ENCODE data around the gene FKRP.
"Not testable (repeated sequence)": the region's sequence is repeated elsewhere in the genome, so short reads cannot be mapped to it uniquely, and the experiment has no call there.

Gene FKRP

GRCh38 chr19:46745521-46746280 is at the start of gene FKRP:
Gene FKRP (plus strand): TSS chr19:46746057. CDS start chr19:46755451, 9,394 bp downstream.
- DNase-seq, result no peak

- DNase-seq, result no peak
Measured at GRCh38 chr19:46696866-46697203, 49.0 kb upstream of the FKRP start.

GRCh38 chr19:46697204-46697960 is 48.5 kb upstream of the FKRP start:
- DNase-seq, result no peak

- no peak for DNase-seq
Measured at GRCh38 chr19:46698395-46699321, 47.2 kb upstream of the FKRP start.

GRCh38 chr19:46700704-46701103 is 45.2 kb upstream of the FKRP start:
- DNase-seq, result no peak

GRCh38 chr19:46704379-46705076 is 41.3 kb upstream of the FKRP start:
- DNase-seq, result peak; percentile 16

- DNase-seq, result no peak
Measured at GRCh38 chr19:46710687-46711086, 35.2 kb upstream of the FKRP start.

GRCh38 chr19:46712768-46713338 is 33.0 kb upstream of the FKRP start:
- not testable (repeated sequence) for DNase-seq

- peak; percentile 86 for DNase-seq
Measured at GRCh38 chr19:46713781-46714443, 31.9 kb upstream of the FKRP start.

- no peak for DNase-seq
Measured at GRCh38 chr19:46714444-46715106, 31.3 kb upstream of the FKRP start.

- DNase-seq, result no peak
Measured at GRCh38 chr19:46715620-46715974, 30.3 kb upstream of the FKRP start.

GRCh38 chr19:46715975-46716671 is 29.7 kb upstream of the FKRP start:
- DNase-seq, result no peak

- no peak for DNase-seq
Measured at GRCh38 chr19:46716672-46717033, 29.2 kb upstream of the FKRP start.

GRCh38 chr19:46717034-46717715 is 28.7 kb upstream of the FKRP start, which contains the start of gene PRKD2:
Gene PRKD2 (minus strand): TSS chr19:46717114. CDS start chr19:46716370, 744 bp downstream.
- peak; percentile 47 for DNase-seq

- no peak for DNase-seq
Measured at GRCh38 chr19:46717716-46718143, 28.1 kb upstream of the FKRP start.

GRCh38 chr19:46718157-46718933 is 27.5 kb upstream of the FKRP start:
- DNase-seq, result no peak

- no peak for DNase-seq
Measured at GRCh38 chr19:46718934-46719622, 26.8 kb upstream of the FKRP start.
